ENCODE results near the gene CAV2. TPM values are rescaled to one million over a fixed set of nuclear protein-coding genes. Genes with fewer than 3 reads are reported as not detected.

The CAV2 gene
- total and polyA plus RNA-seq, 2 of the 8 experiments (the other 6 are each of a cell fraction or from before 2014, with no cell fraction given), result 2.8 to 4.7 TPM

GRCh38 chr7:116535416-116535815, 35.9 kb downstream of the CAV2 start:
- H2BK15ac ChIP-seq (ENCODE audit: low read length), result no peak overlapping the region
- H3K79me2 ChIP-seq (ENCODE audit: control insufficient read depth in 1 of 2, insufficient read depth in 2 of 2, low read length in 2 of 2), result no peaks in the 10 kb centered on the region
- TF ChIP-seq BACH1 (IDR thresholded peaks at IDR 0.05; ENCODE audit: low read length), result no peak
- no peak for TF ChIP-seq MAX (IDR thresholded peaks at IDR 0.05)

More at GRCh38 chr7:116535416-116535815, 35.9 kb downstream of the CAV2 start:
- Histone ChIP-seq H3K4me1 (replicated peaks in 1 of 4; ENCODE audit: control insufficient read depth in 3 of 4, insufficient read depth in 4 of 4, low read length in 3 of 4) (peaks cover 0 to 1% (median 0%) of the 10 kb centered on the region in 4 experiments; a peak in 1 of 7 replicates), H3K56ac (replicated peaks; ENCODE audit: insufficient read length, low read depth, low read length) (no peak overlapping the region), H2AFZ (ENCODE audit: low read length) (no peak overlapping the region), H3K36me3 (ENCODE audit: control insufficient read depth in 2 of 4, insufficient read depth in 4 of 4, low read length in 3 of 4) (no peaks in the 10 kb centered on the region), H3K9ac (replicated peaks in 1 of 4; ENCODE audit: extremely low read depth in 1 of 4, low read depth in 3 of 4, low read length in 3 of 4) (no peak overlapping the region), H2BK20ac (ENCODE audit: low read length) (no peak overlapping the region), H3K9me3 (ENCODE audit: insufficient read depth in 2 of 2, low read depth in 1 of 2, low read length in 1 of 2) (no peaks in the 10 kb centered on the region), H3K4me3 (ENCODE audit: extremely low read depth in 1 of 4, insufficient read depth in 2 of 4, low read depth in 3 of 4, low read length in 4 of 4) (no peak overlapping the region), H4K8ac (ENCODE audit: extremely low read depth, insufficient read depth, low read length) (no peak overlapping the region), H2BK120ac (replicated peaks; ENCODE audit: low read depth, low read length) (no peak overlapping the region), H3K18ac (ENCODE audit: extremely low read depth, low read length) (no peak overlapping the region), H4K91ac (replicated peaks; ENCODE audit: insufficient read length, low read length) (no peak overlapping the region), H3K27ac (ENCODE audit: low read depth, low read length) (no peak overlapping the region), H4K5ac (ENCODE audit: insufficient read length, low read depth, low read length) (no peak overlapping the region), H3K14ac (ENCODE audit: insufficient read length) (no peak overlapping the region), H3K27me3 (replicated peaks in 1 of 4; ENCODE audit: control insufficient read depth in 3 of 4, extremely low read depth in 1 of 4, insufficient read depth in 3 of 4, low read length in 3 of 4) (no peaks in the 10 kb centered on the region), H3K23me2 (ENCODE audit: low read depth, low read length) (no peaks in the 10 kb centered on the region), H3K23ac (ENCODE audit: insufficient read length) (no peak overlapping the region), H2AK5ac (ENCODE audit: low read depth, low read length) (no peak overlapping the region), H3K4ac (replicated peaks; ENCODE audit: insufficient read length, low read depth, low read length) (no peak overlapping the region), H3K4me2 (ENCODE audit: insufficient read depth in 1 of 2, low read depth in 2 of 2, low read length in 2 of 2) (no peak overlapping the region), H4K20me1 (replicated peaks in 1 of 2; ENCODE audit: control insufficient read depth in 1 of 2, insufficient read depth in 2 of 2, low read length in 2 of 2) (no peaks in the 10 kb centered on the region), H3K79me1 (ENCODE audit: low read depth, low read length) (no peaks in the 10 kb centered on the region; the same call in 1 of the 2 replicates), H2BK5ac (ENCODE audit: low read depth, low read length) (no peak overlapping the region), H2BK12ac (ENCODE audit: low read depth, low read length) (no peak overlapping the region)
- CTCF ChIA-PET (ENCODE audit: partially characterized antibody), result interaction anchor here (4.3 kb wide), 1 partner anchor 10 kb away, joined by 22 read pairs; the partner anchor contains the start of gene CAV1
- POLR2A ChIA-PET (ENCODE audit: partially characterized antibody), result no interaction called here
- DNase-seq (ENCODE audit: low read depth in 1 of 2, low spot score in 2 of 2), result no peak
- FAIRE-seq, result no peak
- 83% methylated on average over 1 of the region's 1 CpG; no CpG with 5 or more reads in 1 of the 2 experiments for WGBS, 2 experiments (ENCODE audit: extremely low coverage in 1 of 2, insufficient coverage in 1 of 2, insufficient read length in 1 of 2, insufficient replicate concordance in 2 of 2, low coverage in 1 of 2, low lambda C conversion rate in 2 of 2, missing lambda C conversion rate in 1 of 2)
